OCI-LY3 (cell line): ENCODE measurements around the gene IMPG2.

Source experiments
- H2AFZ ChIP-seq: fragments of 200-600, 300-600 bp; shearing (Covaris generic); 2 replicates; pipeline ENCODE4 v1.6.0; 2014; ENCODE audit warnings: antibody characterized with exemption, low read depth, low read length
- H3K27ac ChIP-seq: fragments of 200-600, 300-600 bp; sonication (generic); 2 replicates; pipeline ENCODE4 v1.5.1; 2014; ENCODE audit warnings: mild to moderate bottlenecking, low read length, moderate library complexity, mixed read lengths
- H3K27me3 ChIP-seq: fragments of 200-600, 300-600 bp; sonication (generic); 2 replicates; pipeline ENCODE4 v1.6.1; 2014; ENCODE audit warnings: low read depth, low read length, mixed read lengths
- H3K36me3 ChIP-seq: fragments of 200-600, 300-600 bp; sonication (generic); replicated peaks from 2 replicates; pipeline ENCODE3; 2014; ENCODE audit warnings: low read depth, low read length, mixed read lengths
- H3K4me1 ChIP-seq: fragments of 300-600, 200-600 bp; sonication (generic); 2 replicates; pipeline ENCODE4 v1.6.1; 2014; ENCODE audit warnings: low read length, mixed read lengths
- H3K4me2 ChIP-seq: fragments of 200-600, 300-600 bp; sonication (generic); 2 replicates; pipeline ENCODE4 v1.6.1; 2014; ENCODE audit warnings: low read length, mixed read lengths
- H3K4me3 ChIP-seq: fragments of 300-600, 200-600 bp; sonication (generic); 2 replicates; pipeline ENCODE4 v1.5.1; 2014; ENCODE audit warnings: antibody characterized with exemption, mild to moderate bottlenecking, low read length, moderate library complexity
- H3K79me2 ChIP-seq: fragments of 300-600, 200-600 bp; shearing (Covaris generic); 2 replicates; pipeline ENCODE4 v1.6.1; 2014; ENCODE audit warnings: mild to moderate bottlenecking, low read length, mixed read lengths
- H3K9ac ChIP-seq: fragments of 300-600, 200-600 bp; shearing (Covaris generic); 2 replicates; pipeline ENCODE4 v1.6.0; 2014; ENCODE audit warnings: mild to moderate bottlenecking, low read length, moderate library complexity
- H3K9me3 ChIP-seq: fragments of 200-600, 300-600 bp; shearing (Covaris generic); 2 replicates; pipeline ENCODE4 v1.6.1; 2014; ENCODE audit warnings: low read length, mixed read lengths; ENCODE audit not compliant: insufficient read depth
- H4K20me1 ChIP-seq: fragments of 200-600, 300-600 bp; sonication (generic); 2 replicates; pipeline ENCODE4 v1.6.1; 2016; ENCODE audit warnings: low read length, mixed read lengths; ENCODE audit not compliant: insufficient read depth
- EZH2phosphoT487 ChIP-seq: fragments of 200-600 bp; shearing (Covaris generic); IDR thresholded peaks from 2 replicates; pipeline ENCODE4 v1.6.1; 2018; ENCODE audit warnings: antibody characterized with exemption, mixed run types, low read depth
- TF ChIP-seq, protein P1 (sequence below): fragments of 200-600, 300-600 bp; sonication (generic); IDR thresholded peaks from 2 replicates; pipeline ENCODE4 v1.5.1; 2014; ENCODE audit warnings: antibody characterized with exemption, low read length, low read depth

The IMPG2 gene

DNA sequence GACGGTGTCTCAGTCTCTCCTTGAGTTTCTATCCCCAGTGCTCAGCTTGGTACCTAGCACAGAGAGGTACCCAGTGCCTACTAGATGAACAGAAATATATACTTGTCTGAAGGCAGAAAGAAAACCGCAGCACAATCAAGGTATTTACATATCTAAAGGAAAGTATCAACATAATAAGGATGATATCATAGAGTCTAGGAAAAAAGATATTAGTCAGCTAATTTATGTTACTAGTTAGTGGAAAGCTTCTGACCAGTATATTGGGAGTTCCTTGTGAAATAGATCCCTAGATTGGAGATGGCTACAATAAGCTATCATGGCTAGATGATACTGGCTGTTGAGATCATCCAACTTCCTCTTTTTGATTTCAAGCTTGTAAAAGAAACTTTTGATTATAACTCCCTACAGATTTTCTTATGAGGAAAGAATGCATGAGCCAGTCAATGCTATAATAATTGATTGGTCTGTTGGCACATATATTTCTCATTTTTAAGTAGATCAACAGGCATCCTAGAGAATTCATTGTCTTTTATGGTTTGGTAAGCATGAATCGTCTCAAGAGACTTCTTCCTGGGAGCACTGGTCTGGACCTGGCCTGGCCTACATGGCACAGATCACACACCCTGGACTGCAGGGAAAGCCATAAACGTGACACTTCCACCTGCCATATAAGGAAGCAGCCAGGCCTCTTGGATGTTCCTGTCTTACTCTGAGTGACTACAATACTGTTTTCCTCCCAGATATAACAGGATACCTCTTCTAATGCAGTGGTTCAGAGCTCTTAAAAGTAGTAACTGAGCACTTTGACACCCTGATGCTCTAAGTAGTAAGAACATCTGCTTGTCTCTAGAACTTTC, 60.7 kb downstream of the IMPG2 start:
- H3K27ac ChIP-seq, result no peak overlapping the region
- peak overlapping the region; percentile 7; the same call in 1 of the 2 replicates for H3K4me2 ChIP-seq
- no peaks in the 10 kb centered on the region for H3K9me3 ChIP-seq
- no peak overlapping the region for H3K4me3 ChIP-seq
- no peak overlapping the region for H2AFZ ChIP-seq
- H3K27me3 ChIP-seq, result no peaks in the 10 kb centered on the region
- no peaks in the 10 kb centered on the region for H4K20me1 ChIP-seq
- no peaks in the 10 kb centered on the region for H3K79me2 ChIP-seq
- H3K4me1 ChIP-seq, result peaks cover 20% of the 10 kb centered on the region
- TF ChIP-seq, protein P1, sequence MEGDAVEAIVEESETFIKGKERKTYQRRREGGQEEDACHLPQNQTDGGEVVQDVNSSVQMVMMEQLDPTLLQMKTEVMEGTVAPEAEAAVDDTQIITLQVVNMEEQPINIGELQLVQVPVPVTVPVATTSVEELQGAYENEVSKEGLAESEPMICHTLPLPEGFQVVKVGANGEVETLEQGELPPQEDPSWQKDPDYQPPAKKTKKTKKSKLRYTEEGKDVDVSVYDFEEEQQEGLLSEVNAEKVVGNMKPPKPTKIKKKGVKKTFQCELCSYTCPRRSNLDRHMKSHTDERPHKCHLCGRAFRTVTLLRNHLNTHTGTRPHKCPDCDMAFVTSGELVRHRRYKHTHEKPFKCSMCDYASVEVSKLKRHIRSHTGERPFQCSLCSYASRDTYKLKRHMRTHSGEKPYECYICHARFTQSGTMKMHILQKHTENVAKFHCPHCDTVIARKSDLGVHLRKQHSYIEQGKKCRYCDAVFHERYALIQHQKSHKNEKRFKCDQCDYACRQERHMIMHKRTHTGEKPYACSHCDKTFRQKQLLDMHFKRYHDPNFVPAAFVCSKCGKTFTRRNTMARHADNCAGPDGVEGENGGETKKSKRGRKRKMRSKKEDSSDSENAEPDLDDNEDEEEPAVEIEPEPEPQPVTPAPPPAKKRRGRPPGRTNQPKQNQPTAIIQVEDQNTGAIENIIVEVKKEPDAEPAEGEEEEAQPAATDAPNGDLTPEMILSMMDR, result no peak
- TF ChIP-seq EZH2phosphoT487, result no peak
- H3K36me3 ChIP-seq, result no peaks in the 10 kb centered on the region
- H3K9ac ChIP-seq, result no peak overlapping the region

DNA sequence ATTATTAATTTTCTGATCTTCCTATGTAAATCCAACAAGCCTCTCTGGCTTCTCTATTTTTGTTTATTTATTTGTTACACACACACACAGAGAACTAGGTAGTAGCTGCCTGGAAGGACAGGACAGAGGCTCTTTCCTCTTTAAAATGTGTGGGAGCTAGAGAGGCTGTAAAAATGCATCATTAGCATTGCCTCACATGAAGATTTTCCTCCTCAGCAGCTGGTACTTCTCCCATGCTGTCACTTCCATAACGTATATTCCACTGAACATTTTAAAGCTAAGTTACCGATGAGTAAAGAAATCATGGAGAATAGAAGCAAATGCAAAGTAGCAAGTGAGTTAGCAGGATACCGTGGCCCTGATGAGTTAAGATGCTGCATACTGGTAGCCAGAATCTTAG, 63.9 kb downstream of the IMPG2 start:
- peaks cover 20% of the 10 kb centered on the region for H3K4me1 ChIP-seq
- no peak overlapping the region for H3K4me2 ChIP-seq
- H3K27ac ChIP-seq, result no peak overlapping the region
- TF ChIP-seq, protein P1, result no peak
- no peak for TF ChIP-seq EZH2phosphoT487
- no peaks in the 10 kb centered on the region for H3K9me3 ChIP-seq
- no peak overlapping the region for H2AFZ ChIP-seq
- no peaks in the 10 kb centered on the region for H3K27me3 ChIP-seq
- H4K20me1 ChIP-seq, result no peaks in the 10 kb centered on the region
- H3K9ac ChIP-seq, result no peak overlapping the region
- no peaks in the 10 kb centered on the region for H3K79me2 ChIP-seq
- no peak overlapping the region for H3K4me3 ChIP-seq
- H3K36me3 ChIP-seq, result no peaks in the 10 kb centered on the region

DNA sequence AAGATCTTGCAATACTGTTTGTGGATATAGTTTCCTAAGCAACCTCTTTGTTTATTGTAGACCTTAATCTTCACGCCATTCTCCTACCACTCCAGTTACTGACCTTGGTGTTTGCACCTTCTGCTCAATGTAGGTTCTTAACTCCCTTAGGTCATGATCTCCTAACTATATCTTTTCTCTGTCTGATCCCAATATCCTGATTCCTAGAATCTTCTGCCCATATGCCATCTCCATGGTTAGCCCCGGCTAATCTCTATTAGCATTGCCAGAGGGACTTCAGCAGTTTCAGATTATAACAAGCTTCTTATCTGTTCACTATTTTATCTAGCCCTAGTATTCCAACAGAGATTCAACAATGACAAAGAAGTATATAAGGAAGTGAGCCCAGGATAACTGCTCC, 64.9 kb downstream of the IMPG2 start:
- no peak overlapping the region for H3K27ac ChIP-seq
- no peak overlapping the region for H3K9ac ChIP-seq
- no peak overlapping the region for H3K4me3 ChIP-seq
- no peaks in the 10 kb centered on the region for H3K79me2 ChIP-seq
- no peak overlapping the region for H3K4me2 ChIP-seq
- no peaks in the 10 kb centered on the region for H3K27me3 ChIP-seq
- no peaks in the 10 kb centered on the region for H3K36me3 ChIP-seq
- no peaks in the 10 kb centered on the region for H4K20me1 ChIP-seq
- H2AFZ ChIP-seq, result no peak overlapping the region
- no peaks in the 10 kb centered on the region for H3K9me3 ChIP-seq
- peaks cover 20% of the 10 kb centered on the region for H3K4me1 ChIP-seq
- TF ChIP-seq, protein P1, result no peak
- no peak for TF ChIP-seq EZH2phosphoT487

DNA sequence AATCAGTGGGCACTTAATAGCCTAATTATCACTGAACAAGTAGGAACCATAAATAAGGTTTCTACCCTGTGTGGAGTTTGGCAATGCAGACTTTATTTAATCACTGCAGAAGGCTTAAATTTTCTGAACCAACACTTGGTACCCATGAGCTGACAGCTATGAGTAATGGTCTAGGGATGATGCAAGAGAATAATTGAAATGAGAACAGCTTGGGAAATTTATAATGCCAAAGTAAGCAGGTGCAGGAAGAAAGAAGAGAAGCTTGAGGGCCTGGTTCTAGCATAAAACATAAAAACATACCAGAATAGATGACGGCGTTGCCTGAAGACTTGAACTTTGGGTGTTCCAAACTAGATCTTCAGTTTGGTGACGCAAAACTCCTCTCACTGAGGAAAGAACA, 67.0 kb downstream of the IMPG2 start:
- TF ChIP-seq EZH2phosphoT487, result no peak
- TF ChIP-seq, protein P1, result no peak
- H2AFZ ChIP-seq, result no peak overlapping the region
- peaks cover 29% of the 10 kb centered on the region for H3K4me1 ChIP-seq
- H3K27me3 ChIP-seq, result no peaks in the 10 kb centered on the region
- no peaks in the 10 kb centered on the region for H4K20me1 ChIP-seq
- H3K27ac ChIP-seq, result no peak overlapping the region
- H3K36me3 ChIP-seq, result peaks cover 2% of the 10 kb centered on the region
- H3K4me2 ChIP-seq, result no peak overlapping the region
- no peaks in the 10 kb centered on the region for H3K9me3 ChIP-seq
- H3K4me3 ChIP-seq, result no peak overlapping the region
- H3K9ac ChIP-seq, result no peak overlapping the region
- no peaks in the 10 kb centered on the region for H3K79me2 ChIP-seq
